RWPE2 (cell line): ENCODE data around the gene HNRNPM.
"Not testable (repeated sequence)": the region's sequence is repeated elsewhere in the genome, so short reads cannot be mapped to it uniquely, and the experiment has no call there.

Experiments
- ATAC-seq: fragments of 200-7000 bp; cut with Tn5 transposase; 3 replicates; pipeline ENCODE4 v1.9.1; 2021; ENCODE audit warnings: low read depth
- DNase-seq: peaks from one replicate; pipeline ENCODE4 v3.0.0-alpha.2; 2020; ENCODE audit warnings: low spot score
- H3K27ac ChIP-seq: fragments of 450-650 bp; 2 replicates; pipeline ENCODE4 v1.5.1; 2017; ENCODE audit warnings: mild to moderate bottlenecking; ENCODE audit not compliant: poor library complexity, severe bottlenecking
- H3K27me3 ChIP-seq: fragments of 250-450 bp; sonication (Bioruptor Pico); 2 replicates; pipeline ENCODE4 v1.5.1; 2021; ENCODE audit warnings: mild to moderate bottlenecking, moderate library complexity; ENCODE audit not compliant: insufficient read depth, poor library complexity, severe bottlenecking
- H3K36me3 ChIP-seq: fragments of 250-450 bp; sonication (Bioruptor Pico); 2 replicates; pipeline ENCODE4 v1.5.1; 2020; ENCODE audit warnings: low read depth, mild to moderate bottlenecking, moderate library complexity
- H3K4me1 ChIP-seq: fragments of 250-450 bp; sonication (Bioruptor Pico); 2 replicates; pipeline ENCODE4 v1.5.1; 2021; ENCODE audit warnings: mild to moderate bottlenecking, moderate library complexity; ENCODE audit not compliant: insufficient read depth, poor library complexity, severe bottlenecking
- H3K4me3 ChIP-seq: fragments of 250-450 bp; sonication (Bioruptor Pico); 2 replicates; pipeline ENCODE4 v1.5.1; 2021; ENCODE audit warnings: mild to moderate bottlenecking, moderate library complexity; ENCODE audit not compliant: severe bottlenecking
- H3K9me3 ChIP-seq: fragments of 250-450 bp; sonication (Bioruptor Pico); 2 replicates; pipeline ENCODE4 v1.5.1; 2021; ENCODE audit warnings: mild to moderate bottlenecking, moderate library complexity; ENCODE audit not compliant: severe bottlenecking
- TF ChIP-seq, protein P1 (sequence below): fragments of 450-650 bp; IDR thresholded peaks from one replicate; pipeline ENCODE4 v1.5.1; 2017; ENCODE audit warnings: mild to moderate bottlenecking, moderate library complexity; ENCODE audit not compliant: poor library complexity, severe bottlenecking

HNRNPM gene

DNA sequence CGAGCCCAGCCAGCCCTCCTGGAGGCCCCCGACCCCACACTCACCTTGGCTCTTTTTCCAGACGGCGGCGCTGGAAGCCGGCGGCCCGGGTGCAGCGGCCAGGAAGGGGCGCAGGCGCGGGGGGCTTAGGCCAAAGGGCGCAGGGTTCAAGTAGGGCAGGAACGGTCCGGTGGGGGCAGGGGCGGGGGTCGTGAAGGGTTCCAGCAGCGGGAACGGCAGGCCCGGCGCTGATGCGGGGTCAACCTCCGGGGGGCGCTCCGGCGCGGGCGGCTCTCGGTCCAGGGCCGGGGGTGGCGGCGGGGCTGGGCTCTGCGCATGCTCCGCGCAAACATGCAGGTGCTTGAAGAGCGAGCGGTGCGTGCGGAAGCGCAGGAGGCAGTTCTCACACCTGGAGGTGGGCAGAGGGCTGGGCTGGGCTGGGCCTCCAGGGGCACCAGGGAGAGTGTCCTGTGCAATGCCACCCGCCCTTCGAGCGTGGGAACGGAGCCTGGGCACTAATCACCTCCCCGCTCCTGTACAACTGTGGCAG lies 66.9 kb downstream of the HNRNPM start:
- TF ChIP-seq, protein P1, sequence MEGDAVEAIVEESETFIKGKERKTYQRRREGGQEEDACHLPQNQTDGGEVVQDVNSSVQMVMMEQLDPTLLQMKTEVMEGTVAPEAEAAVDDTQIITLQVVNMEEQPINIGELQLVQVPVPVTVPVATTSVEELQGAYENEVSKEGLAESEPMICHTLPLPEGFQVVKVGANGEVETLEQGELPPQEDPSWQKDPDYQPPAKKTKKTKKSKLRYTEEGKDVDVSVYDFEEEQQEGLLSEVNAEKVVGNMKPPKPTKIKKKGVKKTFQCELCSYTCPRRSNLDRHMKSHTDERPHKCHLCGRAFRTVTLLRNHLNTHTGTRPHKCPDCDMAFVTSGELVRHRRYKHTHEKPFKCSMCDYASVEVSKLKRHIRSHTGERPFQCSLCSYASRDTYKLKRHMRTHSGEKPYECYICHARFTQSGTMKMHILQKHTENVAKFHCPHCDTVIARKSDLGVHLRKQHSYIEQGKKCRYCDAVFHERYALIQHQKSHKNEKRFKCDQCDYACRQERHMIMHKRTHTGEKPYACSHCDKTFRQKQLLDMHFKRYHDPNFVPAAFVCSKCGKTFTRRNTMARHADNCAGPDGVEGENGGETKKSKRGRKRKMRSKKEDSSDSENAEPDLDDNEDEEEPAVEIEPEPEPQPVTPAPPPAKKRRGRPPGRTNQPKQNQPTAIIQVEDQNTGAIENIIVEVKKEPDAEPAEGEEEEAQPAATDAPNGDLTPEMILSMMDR: no peak
- peaks cover 4% of the 10 kb centered on the region for H3K4me1 ChIP-seq
- peaks cover 4% of the 10 kb centered on the region; the same call in 1 of the 2 replicates for H3K36me3 ChIP-seq
- DNase-seq (no peak), ATAC-seq (no peak)
- no peak overlapping the region for H3K27ac ChIP-seq
- no peaks in the 10 kb centered on the region for H3K9me3 ChIP-seq
- H3K4me3 ChIP-seq: no peak overlapping the region
- no peaks in the 10 kb centered on the region for H3K27me3 ChIP-seq

DNA sequence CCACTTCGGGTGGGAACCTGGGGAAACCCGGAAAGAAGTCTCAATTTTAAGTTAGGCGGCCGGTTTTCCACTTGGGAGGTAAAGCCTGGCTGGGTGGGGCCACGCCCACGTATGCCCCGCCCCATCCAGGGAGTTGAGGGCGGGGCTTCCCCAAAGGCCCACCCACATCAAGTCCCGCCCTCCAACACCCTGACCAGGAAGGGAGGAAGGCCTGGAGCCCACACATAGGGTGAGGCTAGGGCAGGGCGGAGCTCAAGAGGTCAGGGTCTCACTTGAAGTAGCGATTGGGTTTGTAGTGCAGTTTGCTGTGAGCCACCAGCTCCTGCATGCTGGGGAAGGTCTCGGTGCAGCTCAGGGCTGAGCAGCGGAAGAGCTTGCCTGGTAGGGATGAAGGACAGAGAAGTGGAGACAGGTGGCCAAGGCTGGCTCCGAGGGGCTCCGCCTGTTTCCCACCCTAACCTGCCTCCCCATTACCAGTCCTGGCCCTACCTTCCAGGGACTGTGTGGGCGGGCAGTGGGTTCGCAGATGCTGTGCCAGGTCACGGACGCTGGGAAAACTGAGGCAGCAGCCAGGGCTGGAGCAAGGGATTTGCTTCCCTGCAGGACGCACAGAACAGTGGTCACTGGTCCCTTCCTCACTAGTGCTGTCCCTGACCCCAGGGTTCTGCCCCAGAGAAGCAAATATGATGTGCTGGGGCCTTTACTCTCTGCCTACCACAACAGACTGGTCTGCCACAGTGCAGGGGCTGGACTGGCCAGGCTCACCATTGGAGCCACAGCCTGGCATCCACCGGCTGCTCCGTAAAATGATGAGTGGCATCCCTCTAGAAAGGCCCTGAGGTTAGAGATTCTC lies 67.6 kb downstream of the HNRNPM start:
- peak overlapping the region; percentile 77 for H3K27ac ChIP-seq
- no peak for ATAC-seq
- H3K27me3 ChIP-seq: no peaks in the 10 kb centered on the region
- TF ChIP-seq, protein P1: no peak
- no peak for DNase-seq
- no peaks in the 10 kb centered on the region for H3K9me3 ChIP-seq
- H3K4me3 ChIP-seq: no peak overlapping the region
- H3K36me3 ChIP-seq: peaks cover 4% of the 10 kb centered on the region; the same call in 1 of the 2 replicates
- peaks cover 4% of the 10 kb centered on the region for H3K4me1 ChIP-seq

DNA sequence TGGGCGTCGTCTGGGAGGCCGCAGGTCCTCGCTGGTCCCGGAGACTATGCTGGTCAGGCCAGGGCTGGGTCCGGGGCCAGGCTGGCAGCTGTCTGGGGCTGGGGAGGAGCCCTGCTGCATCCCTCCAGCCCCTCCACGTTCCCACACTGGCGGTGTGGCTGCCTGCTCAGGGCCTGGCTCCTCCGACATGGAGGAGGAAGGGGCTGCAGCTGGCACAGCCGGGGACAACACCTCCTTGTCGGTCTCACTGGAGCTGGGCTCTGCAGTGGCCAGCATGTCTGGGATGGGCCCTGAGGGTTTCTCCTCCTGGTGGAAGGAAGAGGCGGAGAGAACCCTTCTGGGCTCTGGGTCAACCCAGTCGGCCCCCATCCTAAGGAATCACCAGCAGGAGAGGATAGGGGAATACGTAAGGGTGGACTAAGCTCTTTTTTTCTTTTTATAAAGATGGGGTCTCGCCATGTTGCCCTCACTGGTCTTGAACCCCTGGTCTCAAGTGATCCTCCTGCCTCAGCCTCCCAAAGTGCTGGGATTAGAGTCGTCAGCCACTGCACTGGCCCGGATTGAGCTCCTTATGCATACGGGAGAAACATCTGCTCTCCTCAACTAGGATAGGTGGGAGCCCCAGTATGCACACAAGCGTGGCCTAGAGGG lies 68.4 kb downstream of the HNRNPM start:
- peaks cover 4% of the 10 kb centered on the region for H3K4me1 ChIP-seq
- ATAC-seq (no peak), DNase-seq (no peak)
- no peaks in the 10 kb centered on the region for H3K27me3 ChIP-seq
- TF ChIP-seq, protein P1: no peak
- peaks cover 4% of the 10 kb centered on the region; the same call in 1 of the 2 replicates for H3K36me3 ChIP-seq
- no peaks in the 10 kb centered on the region for H3K9me3 ChIP-seq
- peak overlapping the region; percentile 77 for H3K27ac ChIP-seq
- peak overlapping the region; percentile 89 for H3K4me3 ChIP-seq

DNA sequence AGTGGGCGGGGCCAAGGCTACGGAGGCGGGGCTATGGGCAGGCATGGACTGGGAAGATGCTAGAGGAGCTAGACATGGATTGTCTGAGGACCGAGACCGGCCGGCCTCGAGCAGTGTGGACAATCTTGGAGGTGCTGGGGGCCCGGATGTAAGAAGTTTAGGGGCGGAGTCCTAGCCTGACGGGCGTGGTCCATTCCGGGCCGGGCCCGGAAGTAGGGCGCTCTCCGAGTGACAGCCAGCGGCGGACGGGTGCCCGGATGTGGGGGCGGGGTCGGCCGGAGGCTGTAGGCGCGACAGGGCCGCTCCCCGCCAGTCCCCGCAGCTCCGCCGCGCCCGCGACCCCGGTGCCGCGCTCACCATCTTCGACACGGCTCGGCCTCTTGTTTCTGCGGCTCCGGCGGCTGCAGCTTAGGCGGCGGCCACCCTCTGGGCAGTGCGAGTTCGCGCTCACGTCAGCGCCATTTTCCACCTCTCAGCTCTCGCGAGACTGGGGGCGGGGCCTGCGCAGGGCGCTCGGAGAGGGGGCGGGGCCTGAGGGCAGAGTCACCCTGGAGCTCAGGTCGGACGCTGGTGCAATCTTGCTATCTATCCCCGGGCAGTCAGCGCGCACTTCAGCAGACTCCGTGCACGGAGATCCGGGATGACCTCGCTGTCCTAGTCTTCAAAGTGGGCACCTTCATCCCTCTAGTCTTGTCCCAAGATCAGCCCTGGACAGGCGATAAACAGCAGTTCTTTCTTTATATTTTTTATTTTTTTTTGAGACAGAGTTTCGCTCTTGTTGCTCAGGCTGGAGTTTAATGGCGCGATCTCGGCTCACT lies 69.1 kb downstream of the HNRNPM start, which contains the start of gene ZNF414:
Gene ZNF414, minus strand, starts transcription at position 481 of the 818 bp plus-strand sequence. Its CDS starts 121 bp downstream, at position 360.
- ATAC-seq: peak; percentile 95
- TF ChIP-seq, protein P1: no peak
- peak within 1 kb of the TSS; percentile 89 for H3K4me3 ChIP-seq
- peaks cover 4% of the 10 kb centered on the region; the same call in 1 of the 2 replicates for H3K36me3 ChIP-seq
- peak; percentile 97 for DNase-seq
- peaks cover 4% of the 10 kb centered on the region for H3K4me1 ChIP-seq
- H3K27ac ChIP-seq: peak within 1 kb of the TSS; percentile 77
- H3K9me3 ChIP-seq: no peaks in the 10 kb centered on the region
- no peaks in the 10 kb centered on the region for H3K27me3 ChIP-seq

DNA sequence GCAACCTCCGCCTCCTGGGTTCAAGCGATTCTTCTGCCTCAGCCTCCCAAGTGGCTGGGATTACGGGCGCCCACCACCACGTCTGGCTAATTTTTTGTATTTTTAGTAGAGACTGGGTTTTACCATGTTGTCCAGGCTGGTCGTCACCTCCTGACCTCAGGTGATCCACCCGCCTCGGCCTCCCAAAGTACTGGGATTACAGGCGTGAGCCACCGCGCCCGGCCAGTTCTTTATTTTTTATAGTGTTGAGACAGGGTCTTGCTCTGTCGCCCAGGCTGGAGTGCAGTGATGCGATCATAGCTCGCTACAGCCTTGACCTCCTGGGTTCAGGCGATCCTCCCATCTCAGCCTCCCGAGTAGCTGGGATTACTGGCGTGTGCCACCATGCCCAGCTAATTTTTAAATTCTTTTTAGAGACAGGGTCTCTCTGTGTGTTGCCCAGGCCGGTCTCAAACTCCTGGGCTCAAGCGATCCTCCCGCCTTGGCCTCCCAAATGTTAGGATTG lies 69.8 kb downstream of the HNRNPM start:
- H3K27me3 ChIP-seq, H3K4me1 ChIP-seq, ATAC-seq, H3K9me3 ChIP-seq, H3K36me3 ChIP-seq, DNase-seq: not testable (repeated sequence)
- peak overlapping the region; percentile 89 for H3K4me3 ChIP-seq
- H3K27ac ChIP-seq: peak overlapping the region; percentile 77
